IPS-20b (cell line): ENCODE data around the gene AFAP1.

Experiments used
- H3K27ac ChIP-seq: one replicate; pipeline ENCODE4 v1.5.1; 2013; ENCODE audit warnings: low read length
- H3K27me3 ChIP-seq: 2 replicates; pipeline ENCODE4 v1.6.1; 2013; ENCODE audit warnings: mild to moderate bottlenecking, low read length, inconsistent platforms; ENCODE audit not compliant: insufficient read depth
- H3K36me3 ChIP-seq: 2 replicates; pipeline ENCODE4 v1.6.1; 2013; ENCODE audit warnings: low read depth, mild to moderate bottlenecking, inconsistent platforms, low read length, moderate library complexity; ENCODE audit not compliant: insufficient read depth
- H3K4me1 ChIP-seq: 2 replicates; pipeline ENCODE4 v1.6.1; 2013; ENCODE audit warnings: mild to moderate bottlenecking, control low read depth, inconsistent platforms, low read length, moderate library complexity; ENCODE audit not compliant: insufficient read depth
- H3K4me3 ChIP-seq: 2 replicates; pipeline ENCODE4 v1.5.1; 2013; ENCODE audit warnings: mild to moderate bottlenecking, low read length, inconsistent platforms
- H3K9ac ChIP-seq: 2 replicates; pipeline ENCODE4 v1.6.1; 2013; ENCODE audit warnings: low read depth, mild to moderate bottlenecking, inconsistent platforms, low read length, moderate library complexity
- H3K9me3 ChIP-seq: 2 replicates; pipeline ENCODE4 v1.6.1; 2013; ENCODE audit warnings: mild to moderate bottlenecking, low read depth, low read length, inconsistent platforms; ENCODE audit not compliant: insufficient read depth

Gene AFAP1

DNA sequence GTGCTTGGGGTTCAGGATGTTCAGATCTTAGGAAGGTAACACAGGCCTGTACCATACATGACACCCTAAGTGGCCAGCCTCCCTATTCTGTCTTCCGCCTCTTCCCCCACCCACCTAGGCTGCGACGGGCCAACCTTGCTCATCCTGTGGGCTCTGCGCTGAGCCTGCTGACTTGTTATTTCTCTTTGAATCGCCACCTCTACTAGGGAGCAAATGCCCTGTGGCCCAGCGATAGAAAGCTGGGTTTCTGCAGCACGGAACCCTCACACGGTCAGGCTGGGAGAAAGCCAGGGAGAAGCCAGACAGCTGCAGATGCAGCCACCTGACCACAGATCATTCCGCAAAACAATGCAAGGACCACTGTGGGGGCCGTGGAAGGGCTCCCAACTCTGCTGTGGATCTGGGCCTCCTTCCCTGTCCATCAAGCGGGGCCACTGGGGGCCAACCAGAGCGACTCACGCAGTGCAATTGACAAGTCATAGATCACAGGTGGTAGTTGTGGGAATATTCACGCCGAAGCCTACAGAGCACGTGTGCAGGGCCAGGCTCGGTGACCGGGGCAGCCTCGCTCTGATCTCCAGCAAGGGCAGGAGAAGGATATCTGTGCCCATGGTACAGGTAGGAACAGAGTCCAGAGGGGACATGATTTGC is 227.5 kb downstream of the AFAP1 start:
- H3K9ac ChIP-seq, result no peak overlapping the region
- no peaks in the 10 kb centered on the region for H3K36me3 ChIP-seq
- no peaks in the 10 kb centered on the region for H3K9me3 ChIP-seq
- H3K4me1 ChIP-seq, result no peaks in the 10 kb centered on the region
- no peak overlapping the region for H3K4me3 ChIP-seq
- no peaks in the 10 kb centered on the region for H3K27me3 ChIP-seq
- no peak overlapping the region for H3K27ac ChIP-seq

DNA sequence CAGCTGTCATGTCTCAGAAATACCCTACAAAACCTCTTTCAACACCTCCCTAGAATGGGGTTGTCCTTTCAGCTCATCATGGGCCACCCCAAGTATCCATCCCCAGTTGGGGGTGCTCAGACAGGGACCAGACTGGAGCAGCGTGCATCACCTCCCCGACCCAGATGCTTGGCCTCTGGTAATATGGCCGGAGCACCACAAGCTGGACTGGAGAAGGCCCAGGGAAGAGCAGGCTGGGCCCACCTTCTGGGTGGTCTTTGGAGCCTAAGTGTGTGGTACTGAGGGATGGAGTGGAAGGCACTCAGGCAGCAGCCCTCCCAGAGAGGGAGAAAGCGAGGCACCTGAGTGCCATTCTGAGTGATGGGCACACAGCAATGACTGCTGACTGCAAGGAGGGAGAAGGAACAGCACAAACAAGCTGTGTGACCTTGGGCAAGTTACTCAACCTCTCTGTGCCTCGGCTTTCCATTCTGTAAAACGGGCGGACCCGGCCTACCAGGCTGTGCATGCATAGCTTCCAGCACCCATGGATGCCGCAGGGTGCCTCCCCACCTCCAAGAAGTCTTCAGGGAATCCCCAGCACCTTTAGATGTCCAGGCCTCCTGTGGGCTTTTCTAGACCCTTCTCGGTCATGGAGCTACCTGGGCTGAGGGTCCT is 228.2 kb downstream of the AFAP1 start:
- Histone ChIP-seq H3K4me1 (no peaks in the 10 kb centered on the region), H3K36me3 (no peaks in the 10 kb centered on the region), H3K9me3 (no peaks in the 10 kb centered on the region), H3K4me3 (no peak overlapping the region), H3K27me3 (no peaks in the 10 kb centered on the region), H3K27ac (no peak overlapping the region), H3K9ac (no peak overlapping the region)

DNA sequence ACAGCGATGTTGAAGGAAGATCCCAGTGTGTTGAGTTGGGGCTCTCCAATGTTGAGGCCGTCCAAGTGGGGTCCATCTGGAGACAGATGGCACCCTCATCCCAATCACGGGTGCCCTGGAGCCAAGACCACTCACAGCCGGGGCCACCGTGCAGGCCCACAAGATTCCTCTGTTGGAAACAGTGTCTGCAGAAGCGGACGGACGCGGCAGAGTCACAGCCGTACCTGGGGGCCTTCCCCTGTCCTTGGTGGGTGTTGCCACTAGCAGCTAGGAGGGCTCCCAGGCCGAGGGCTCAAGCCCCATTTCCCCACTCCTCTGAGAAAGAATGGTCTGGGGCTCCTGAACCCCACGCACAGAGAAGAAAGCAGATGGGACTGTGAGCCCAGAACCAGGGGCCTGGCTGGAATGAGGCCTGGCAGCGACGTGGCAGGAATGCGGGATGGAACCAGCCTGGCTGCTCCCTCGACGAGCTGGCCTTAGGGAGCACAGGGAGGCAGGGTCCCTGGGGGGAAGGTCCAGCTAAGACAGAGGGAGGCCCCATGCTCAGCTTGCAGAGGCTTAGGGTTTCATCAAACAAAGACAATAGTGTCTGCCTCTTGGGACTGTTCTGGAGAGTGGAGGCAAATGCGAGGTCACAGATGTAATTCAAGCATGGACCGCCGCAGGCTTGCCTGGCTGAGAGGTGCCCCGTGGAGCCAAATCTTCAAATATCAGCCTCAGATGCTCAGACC is 228.9 kb downstream of the AFAP1 start:
- Histone ChIP-seq H3K9me3 (no peaks in the 10 kb centered on the region), H3K36me3 (no peaks in the 10 kb centered on the region), H3K4me3 (no peak overlapping the region), H3K4me1 (no peaks in the 10 kb centered on the region), H3K27me3 (no peaks in the 10 kb centered on the region), H3K9ac (no peak overlapping the region), H3K27ac (no peak overlapping the region)

DNA sequence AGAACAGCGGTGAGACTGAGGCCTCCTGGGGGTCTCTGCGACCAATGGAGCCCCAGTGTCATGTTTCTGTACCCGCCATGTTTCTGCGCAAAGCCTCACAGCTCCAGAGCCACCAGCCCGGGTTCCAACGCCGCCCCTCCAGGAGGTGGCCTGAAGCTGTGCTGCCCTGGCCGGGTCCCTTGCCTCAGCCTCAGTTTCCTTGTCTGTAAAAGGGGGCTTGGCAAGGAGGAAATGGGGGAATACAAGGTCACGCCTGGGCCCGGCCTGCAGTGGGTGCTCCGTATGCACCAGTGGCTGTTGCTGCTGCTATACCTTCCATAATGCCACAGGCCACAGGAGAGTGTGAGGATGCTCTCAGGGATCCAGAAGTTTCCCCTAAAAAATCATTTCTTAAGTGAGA is 229.5 kb downstream of the AFAP1 start:
- no peaks in the 10 kb centered on the region for H3K4me1 ChIP-seq
- no peak overlapping the region for H3K9ac ChIP-seq
- no peaks in the 10 kb centered on the region for H3K36me3 ChIP-seq
- H3K27ac ChIP-seq, result no peak overlapping the region
- H3K4me3 ChIP-seq, result no peak overlapping the region
- no peaks in the 10 kb centered on the region for H3K27me3 ChIP-seq
- no peaks in the 10 kb centered on the region for H3K9me3 ChIP-seq

DNA sequence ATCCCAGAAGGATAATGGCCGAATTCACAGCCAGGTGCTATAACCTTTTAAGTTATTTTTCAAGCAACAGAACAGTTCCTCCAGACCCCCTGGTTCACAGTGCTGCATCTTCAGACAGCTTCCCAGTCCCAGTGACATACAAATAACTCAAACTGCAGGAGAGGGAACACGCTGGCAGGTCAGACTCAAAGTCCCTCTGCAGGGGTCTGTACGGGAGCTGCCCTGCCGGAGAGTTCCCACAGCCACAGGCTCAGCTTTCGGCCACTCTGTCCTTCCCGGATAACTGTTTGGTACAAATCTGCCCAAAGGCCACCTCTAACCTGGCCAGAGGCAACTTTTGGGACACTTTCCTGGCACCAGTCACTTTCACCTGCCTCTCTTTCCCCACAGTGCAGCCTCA is 230.2 kb downstream of the AFAP1 start:
- Histone ChIP-seq H3K4me3 (no peak overlapping the region), H3K27me3 (no peaks in the 10 kb centered on the region), H3K4me1 (no peaks in the 10 kb centered on the region), H3K9ac (no peak overlapping the region), H3K27ac (no peak overlapping the region), H3K36me3 (no peaks in the 10 kb centered on the region), H3K9me3 (no peaks in the 10 kb centered on the region)

DNA sequence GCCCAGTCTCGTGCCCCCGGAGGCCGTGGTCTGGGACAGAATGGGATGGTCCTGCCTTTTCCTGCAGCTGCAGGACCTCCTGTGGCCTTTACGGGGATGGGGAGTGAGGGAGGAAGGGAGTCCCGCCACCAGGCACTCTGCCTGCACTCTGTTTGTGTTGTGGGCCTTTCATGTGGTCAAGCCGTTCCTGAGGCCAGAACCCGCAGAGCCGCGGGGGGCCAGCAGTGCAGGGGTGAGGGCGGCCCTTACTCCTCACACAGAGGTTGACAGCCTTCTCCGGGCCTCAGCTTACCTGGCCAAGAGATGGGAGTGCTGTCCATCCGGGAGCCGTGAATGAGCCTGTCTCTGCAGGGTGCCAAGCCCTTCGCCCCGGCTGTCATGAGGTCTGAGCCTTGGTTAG is 230.7 kb downstream of the AFAP1 start:
- Histone ChIP-seq H3K9me3 (no peaks in the 10 kb centered on the region), H3K4me3 (no peak overlapping the region), H3K27ac (no peak overlapping the region), H3K27me3 (no peaks in the 10 kb centered on the region), H3K9ac (no peak overlapping the region), H3K36me3 (no peaks in the 10 kb centered on the region), H3K4me1 (no peaks in the 10 kb centered on the region)
